Neural progenitor cell (in vitro differentiated cells): ENCODE measurements around the gene PCNT. TPM values are rescaled to one million over a fixed set of nuclear protein-coding genes. Genes with fewer than 3 reads are reported as not detected.

Source experiments
- DNase-seq: peaks from one replicate; pipeline ENCODE4 v3.0.0-alpha.2; 2016; ENCODE audit warnings: low spot score
- H2AFZ ChIP-seq: fragments of 200-600 bp; sonication (generic); replicated peaks from 2 replicates; pipeline ENCODE4 v1.6.1; 2016; ENCODE audit warnings: antibody characterized with exemption
- H3F3A ChIP-seq: fragments of 200-600 bp; sonication (generic); 2 replicates; pipeline ENCODE4 v1.6.1; 2016; ENCODE audit warnings: antibody characterized with exemption, low read depth
- H3K27ac ChIP-seq: fragments of 200-600 bp; sonication (generic); 2 replicates; pipeline ENCODE4 v1.5.1; 2016; ENCODE audit warnings: mild to moderate bottlenecking
- H3K27me3 ChIP-seq: fragments of 200-600 bp; sonication (generic); 2 replicates; pipeline ENCODE4 v1.6.1; 2016; ENCODE audit warnings: mild to moderate bottlenecking, moderate library complexity
- H3K36me3 ChIP-seq: fragments of 200-600 bp; sonication (generic); 2 replicates; pipeline ENCODE4 v1.5.1; 2016
- H3K4me1 ChIP-seq: fragments of 200-600 bp; sonication (generic); 2 replicates; pipeline ENCODE4 v1.6.1; 2016; ENCODE audit warnings: mixed run types
- H3K4me2 ChIP-seq: fragments of 200-600 bp; sonication (generic); 2 replicates; pipeline ENCODE4 v1.6.1; 2016
- H3K4me3 ChIP-seq: fragments of 200-600 bp; sonication (generic); 2 replicates; pipeline ENCODE4 v1.5.1; 2016
- H3K79me2 ChIP-seq: fragments of 200-600 bp; sonication (generic); 2 replicates; pipeline ENCODE4 v1.6.1; 2016; ENCODE audit warnings: low read depth
- H3K9ac ChIP-seq: fragments of 200-600 bp; sonication (generic); 2 replicates; pipeline ENCODE4 v1.6.1; 2016
- H3K9me3 ChIP-seq: fragments of 200-600 bp; sonication (generic); 2 replicates; pipeline ENCODE4 v1.5.1; 2016; ENCODE audit warnings: low read depth
- H4K20me1 ChIP-seq: fragments of 200-600 bp; sonication (generic); 2 replicates; pipeline ENCODE4 v1.6.1; 2016; ENCODE audit warnings: low read depth
- H3K27ac Mint-ChIP-seq: 3 replicates; pipeline ENCODE4 v1.8.0; 2021; ENCODE audit warnings: mixed read lengths
- H3K27me3 Mint-ChIP-seq: 2 replicates; pipeline ENCODE4 v1.8.0; 2022; ENCODE audit warnings: low read depth, mild to moderate bottlenecking, inconsistent platforms, moderate library complexity, mixed read lengths; ENCODE audit not compliant: insufficient read depth
- H3K36me3 Mint-ChIP-seq: 3 replicates; pipeline ENCODE4 v1.8.0; 2021; ENCODE audit warnings: mixed read lengths
- H3K4me1 Mint-ChIP-seq: 3 replicates; pipeline ENCODE4 v1.8.0; 2021; ENCODE audit warnings: mixed read lengths
- H3K4me3 Mint-ChIP-seq: 3 replicates; pipeline ENCODE4 v1.8.0; 2021; ENCODE audit warnings: mild to moderate bottlenecking, moderate library complexity, mixed read lengths
- H3K9me3 Mint-ChIP-seq: 3 replicates; pipeline ENCODE4 v1.8.0; 2020; ENCODE audit warnings: mixed read lengths
- EZH2 ChIP-seq: fragments of 200-600 bp; sonication (generic); IDR thresholded peaks from 2 replicates; pipeline ENCODE4 v1.6.1; 2017; ENCODE audit warnings: antibody characterized with exemption, mild to moderate bottlenecking, moderate library complexity
- EZH2phosphoT487 ChIP-seq: fragments of 200-600 bp; sonication (generic); IDR thresholded peaks from 2 replicates; pipeline ENCODE4 v1.6.1; 2017; ENCODE audit warnings: antibody characterized with exemption
- total RNA-seq: library from RNA; depleted of rRNA; stranded (reverse); fragments of >200 nt; gene quantifications from 2 replicates; pipeline ENCODE4 v1.2.3, GENCODE V29; 2015; ENCODE audit warnings: low replicate concordance
- TF ChIP-seq, protein P1 (sequence below): fragments of 200-600 bp; sonication (generic); IDR thresholded peaks from 2 replicates; pipeline ENCODE4 v1.5.1; 2017; ENCODE audit warnings: antibody characterized with exemption, mild to moderate bottlenecking

PCNT gene
- total RNA-seq, 1 donor from 2014 or later: 42.0 TPM

DNA sequence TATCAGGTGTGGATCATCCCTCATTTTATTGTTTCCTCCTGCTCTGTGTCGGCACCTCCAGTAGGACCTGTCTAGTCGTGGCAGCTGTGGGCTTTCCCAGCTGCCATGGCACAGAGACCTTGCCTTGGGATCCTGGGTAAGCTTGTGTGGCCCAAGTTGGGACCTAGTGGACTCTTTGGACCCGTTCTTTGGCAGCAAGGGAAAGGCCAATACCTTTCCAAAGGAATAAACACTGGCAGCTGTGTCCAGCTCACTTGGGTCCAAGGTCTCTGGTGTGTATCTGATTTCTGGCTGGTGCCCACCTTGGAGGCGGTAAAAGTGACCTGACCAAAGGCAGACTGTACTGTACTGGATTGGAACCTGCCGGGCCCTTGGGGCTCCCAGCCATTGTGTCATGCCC lies 156.5 kb downstream of the PCNT start:
- H3K36me3 Mint-ChIP-seq: peaks cover 14% of the 10 kb centered on the region
- Histone ChIP-seq H3K79me2 (peaks cover 7% of the 10 kb centered on the region), H4K20me1 (peaks cover 21% of the 10 kb centered on the region), H3K9ac (no peak overlapping the region), H3K4me3 (no peak overlapping the region), H3K36me3 (no peaks in the 10 kb centered on the region), H3K27ac (no peak overlapping the region), H3K4me1 (no peaks in the 10 kb centered on the region), H2AFZ (no peak overlapping the region), H3F3A (no peaks in the 10 kb centered on the region), H3K4me2 (no peak overlapping the region), H3K27me3 (no peaks in the 10 kb centered on the region), H3K9me3 (no peaks in the 10 kb centered on the region)
- H3K27ac Mint-ChIP-seq: no peak overlapping the region
- TF ChIP-seq, protein P1, sequence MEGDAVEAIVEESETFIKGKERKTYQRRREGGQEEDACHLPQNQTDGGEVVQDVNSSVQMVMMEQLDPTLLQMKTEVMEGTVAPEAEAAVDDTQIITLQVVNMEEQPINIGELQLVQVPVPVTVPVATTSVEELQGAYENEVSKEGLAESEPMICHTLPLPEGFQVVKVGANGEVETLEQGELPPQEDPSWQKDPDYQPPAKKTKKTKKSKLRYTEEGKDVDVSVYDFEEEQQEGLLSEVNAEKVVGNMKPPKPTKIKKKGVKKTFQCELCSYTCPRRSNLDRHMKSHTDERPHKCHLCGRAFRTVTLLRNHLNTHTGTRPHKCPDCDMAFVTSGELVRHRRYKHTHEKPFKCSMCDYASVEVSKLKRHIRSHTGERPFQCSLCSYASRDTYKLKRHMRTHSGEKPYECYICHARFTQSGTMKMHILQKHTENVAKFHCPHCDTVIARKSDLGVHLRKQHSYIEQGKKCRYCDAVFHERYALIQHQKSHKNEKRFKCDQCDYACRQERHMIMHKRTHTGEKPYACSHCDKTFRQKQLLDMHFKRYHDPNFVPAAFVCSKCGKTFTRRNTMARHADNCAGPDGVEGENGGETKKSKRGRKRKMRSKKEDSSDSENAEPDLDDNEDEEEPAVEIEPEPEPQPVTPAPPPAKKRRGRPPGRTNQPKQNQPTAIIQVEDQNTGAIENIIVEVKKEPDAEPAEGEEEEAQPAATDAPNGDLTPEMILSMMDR: no peak
- TF ChIP-seq EZH2: no peak
- TF ChIP-seq EZH2phosphoT487: no peak
- H3K4me1 Mint-ChIP-seq: no peaks in the 10 kb centered on the region
- H3K9me3 Mint-ChIP-seq: no peaks in the 10 kb centered on the region
- H3K27me3 Mint-ChIP-seq: no peaks in the 10 kb centered on the region
- DNase-seq: no peak
- H3K4me3 Mint-ChIP-seq: no peak overlapping the region

DNA sequence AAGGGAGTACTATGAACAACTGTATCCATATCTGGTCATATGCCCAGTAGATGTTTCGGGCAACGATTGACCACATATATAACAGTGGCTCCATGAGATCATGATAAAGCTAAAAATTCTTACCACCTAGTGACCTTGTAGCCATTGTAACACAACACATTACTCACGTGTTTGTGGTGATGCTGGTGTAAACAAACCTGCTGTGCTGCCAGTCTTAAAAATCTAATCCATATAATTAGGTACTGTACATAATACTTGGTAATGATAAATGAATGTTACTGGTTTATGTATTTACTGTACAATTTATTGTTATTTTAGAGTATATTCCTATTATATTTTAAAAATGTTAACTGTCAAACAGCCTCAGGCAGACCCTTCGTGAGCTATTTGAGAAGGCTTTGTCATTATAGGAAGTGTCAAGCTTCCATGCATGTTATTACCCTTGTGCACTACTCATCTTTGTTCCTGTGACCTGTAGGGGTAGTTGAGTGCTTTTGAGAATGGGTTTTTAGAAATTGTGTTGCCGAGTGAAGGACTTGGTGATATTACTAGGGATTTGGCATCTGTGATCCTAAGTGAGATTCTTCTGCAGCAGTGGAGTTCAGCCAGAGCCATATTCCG lies 158.4 kb downstream of the PCNT start:
- Histone ChIP-seq H3K4me2 (no peak overlapping the region), H3K36me3 (no peaks in the 10 kb centered on the region), H3K4me1 (no peaks in the 10 kb centered on the region), H3K9ac (no peak overlapping the region), H2AFZ (no peak overlapping the region), H3F3A (no peaks in the 10 kb centered on the region), H3K27ac (no peak overlapping the region), H3K27me3 (no peaks in the 10 kb centered on the region), H3K79me2 (peaks cover 6% of the 10 kb centered on the region), H3K4me3 (no peak overlapping the region), H3K9me3 (no peaks in the 10 kb centered on the region), H4K20me1 (peaks cover 21% of the 10 kb centered on the region)
- Mint-ChIP-seq H3K4me3 (no peak overlapping the region), H3K4me1 (no peaks in the 10 kb centered on the region), H3K27me3 (no peaks in the 10 kb centered on the region), H3K9me3 (no peaks in the 10 kb centered on the region), H3K27ac (no peak overlapping the region), H3K36me3 (peaks cover 14% of the 10 kb centered on the region)
- no peak for DNase-seq
- no peak for TF ChIP-seq EZH2
- TF ChIP-seq, protein P1: no peak
- TF ChIP-seq EZH2phosphoT487: no peak

DNA sequence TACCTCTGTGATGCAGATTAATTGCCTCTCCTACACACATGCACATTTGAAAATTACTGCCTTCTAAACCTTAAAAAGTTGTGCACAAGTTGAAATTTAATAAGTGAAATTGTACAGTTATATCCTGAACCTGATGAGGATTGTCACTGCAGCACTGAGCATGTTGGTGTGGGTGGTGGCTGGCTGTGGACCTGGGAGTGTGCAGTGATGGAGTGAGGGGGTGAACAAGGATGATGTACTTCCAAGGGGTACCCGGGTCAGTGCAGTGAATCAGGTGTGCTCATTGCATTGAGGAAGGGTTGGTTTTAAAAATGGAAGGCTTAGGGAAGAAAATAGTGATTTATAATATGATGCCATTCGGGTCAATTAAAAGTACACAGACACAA lies 158.9 kb downstream of the PCNT start:
- H3K4me1 ChIP-seq: no peaks in the 10 kb centered on the region
- peak overlapping the region; percentile 5 for H3K27ac Mint-ChIP-seq
- no peaks in the 10 kb centered on the region for H3K4me1 Mint-ChIP-seq
- H3K36me3 ChIP-seq: no peaks in the 10 kb centered on the region
- H3K4me3 ChIP-seq: no peak overlapping the region
- no peak for DNase-seq
- no peak overlapping the region for H3K4me2 ChIP-seq
- H3K9ac ChIP-seq: no peak overlapping the region
- no peak overlapping the region for H3K4me3 Mint-ChIP-seq
- peaks cover 21% of the 10 kb centered on the region for H4K20me1 ChIP-seq
- no peaks in the 10 kb centered on the region for H3K9me3 Mint-ChIP-seq
- TF ChIP-seq, protein P1: no peak
- no peak for TF ChIP-seq EZH2
- TF ChIP-seq EZH2phosphoT487: no peak
- H3K27me3 ChIP-seq: no peaks in the 10 kb centered on the region
- H3K27ac ChIP-seq: no peak overlapping the region
- H3K79me2 ChIP-seq: peaks cover 6% of the 10 kb centered on the region
- H3K9me3 ChIP-seq: no peaks in the 10 kb centered on the region
- H2AFZ ChIP-seq: no peak overlapping the region
- H3K27me3 Mint-ChIP-seq: no peaks in the 10 kb centered on the region
- H3F3A ChIP-seq: no peaks in the 10 kb centered on the region
- peaks cover 14% of the 10 kb centered on the region for H3K36me3 Mint-ChIP-seq
